GM12878 (cell line): Measurements from ENCODE around the gene SOAT2. TPM values are rescaled to one million over a fixed set of nuclear protein-coding genes. Genes with fewer than 3 reads are reported as not detected.

Experiments
- BACH1 ChIP-seq: fragments of 450-650 bp; IDR thresholded peaks from 2 replicates; pipeline ENCODE4 v1.6.1; 2017; ENCODE audit warnings: mild to moderate bottlenecking, borderline replicate concordance
- BCLAF1 ChIP-seq: fragments of 450-650 bp; IDR thresholded peaks from 2 replicates; pipeline ENCODE4 v1.6.1; 2017; ENCODE audit warnings: antibody characterized with exemption, mild to moderate bottlenecking, moderate library complexity
- BRCA1 ChIP-seq: IDR thresholded peaks from 2 replicates; pipeline ENCODE4 v1.6.1; 2011; ENCODE audit warnings: low read depth, low read length, improper control_type of control experiment
- CEBPB ChIP-seq, 2 experiments: fragments of 150-350 bp in 1 of 2; IDR thresholded peaks; 2 replicates each; pipeline ENCODE4 v1.6.1; 2012 to 2014; ENCODE audit warnings: low read depth in 2 of 2, low read length in 2 of 2, borderline replicate concordance in 1 of 2, inconsistent platforms in 1 of 2
- CREM ChIP-seq: IDR thresholded peaks from 2 replicates; pipeline ENCODE4 v1.6.1; 2014; ENCODE audit warnings: antibody characterized with exemption, low read depth
- KAT2A ChIP-seq: conservative IDR thresholded peaks from 2 replicates; pipeline ENCODE4 v1.6.1; 2011; ENCODE audit warnings: low read depth, low read length; ENCODE audit not compliant: control insufficient read depth
- MEF2B ChIP-seq: fragments of 450-650 bp; IDR thresholded peaks from 2 replicates; pipeline ENCODE4 v1.6.1; 2018; ENCODE audit warnings: mild to moderate bottlenecking, moderate library complexity; ENCODE audit not compliant: partially characterized antibody, poor library complexity, severe bottlenecking
- MTA3 ChIP-seq: IDR thresholded peaks from 2 replicates; pipeline ENCODE4 v1.6.1; 2012; ENCODE audit warnings: low read length, inconsistent platforms, borderline replicate concordance
- MYC ChIP-seq: IDR thresholded peaks from 2 replicates; pipeline ENCODE4 v1.6.1; 2011; ENCODE audit warnings: mild to moderate bottlenecking, low read length, moderate library complexity, inconsistent platforms; ENCODE audit not compliant: insufficient read depth, insufficient replicate concordance, insufficient read length, severe bottlenecking
- NRF1 ChIP-seq: conservative IDR thresholded peaks from 2 replicates; pipeline ENCODE4 v1.6.1; 2011; ENCODE audit warnings: mild to moderate bottlenecking, low read depth, low read length, improper control_type of control experiment
- RB1 ChIP-seq: fragments of 450-650 bp; formaldehyde crosslinking; IDR thresholded peaks from 2 replicates; pipeline ENCODE4 v1.6.1; 2017; ENCODE audit warnings: mild to moderate bottlenecking, borderline replicate concordance
- SIN3A ChIP-seq: IDR thresholded peaks from 2 replicates; pipeline ENCODE4 v1.6.1; 2012; ENCODE audit warnings: low read depth, low read length, improper control_type of control experiment
- SMARCA5 ChIP-seq: fragments of 450-650 bp; IDR thresholded peaks from 2 replicates; pipeline ENCODE4 v1.6.1; 2017; ENCODE audit warnings: mild to moderate bottlenecking
- SP1 ChIP-seq: IDR thresholded peaks from one replicate; pipeline ENCODE4 v1.6.1; 2011; ENCODE audit warnings: low read depth, low read length
- SREBF1 ChIP-seq: IDR thresholded peaks from 2 replicates; pipeline ENCODE4 v1.6.1; 2012; ENCODE audit warnings: mild to moderate bottlenecking, low read length
- YY1 ChIP-seq: IDR thresholded peaks from 2 replicates; pipeline ENCODE4 v1.6.1; 2011; ENCODE audit warnings: low read depth, mild to moderate bottlenecking, low read length
- ZBED1 ChIP-seq: IDR thresholded peaks from 2 replicates; pipeline ENCODE4 v1.6.1; 2016; ENCODE audit warnings: borderline replicate concordance
- ZBTB40 ChIP-seq: fragments of 450-650 bp; IDR thresholded peaks from 2 replicates; pipeline ENCODE4 v1.6.1; 2016; ENCODE audit warnings: mild to moderate bottlenecking, moderate library complexity, borderline replicate concordance
- ZNF24 ChIP-seq: fragments of 450-650 bp; IDR thresholded peaks from 2 replicates; pipeline ENCODE4 v1.6.1; 2017; ENCODE audit warnings: antibody characterized with exemption, mild to moderate bottlenecking
- ZNF687 ChIP-seq: fragments of 450-650 bp; IDR thresholded peaks from 2 replicates; pipeline ENCODE4 v1.6.1; 2017; ENCODE audit warnings: mild to moderate bottlenecking, moderate library complexity
- polyA plus RNA-seq, 11 experiments: library from polyadenylated mRNA; depleted of rRNA in 4 of 11; unstranded in 6 of 11; stranded (reverse) in 5 of 11; fragments of >200 nt; fragmentation: Nextera tagmentation in 4 of 11; fragmentation: Illumina TruSeq in 1 of 11; extraction: Ambion mirVana in 4 of 11; extraction: Trizol in 1 of 11; gene quantifications; 1 replicate in 1 of 11; 2 replicates in 10 of 11; pipeline versions ENCODE4 v1.2.1 to v1.2.3, GENCODE V29; 2011 to 2016; ENCODE audit warnings: inconsistent platforms in 2 of 11, missing spikeins in 2 of 11, low read depth in 1 of 11
- total RNA-seq, 4 experiments: library from RNA; depleted of rRNA in 3 of 4; stranded (reverse); fragments of >200 nt in 3 of 4; fragmentation: Illumina TruSeq in 1 of 4; extraction: Trizol in 1 of 4; gene quantifications; 2 replicates each; pipeline versions ENCODE4 v1.2.1 to v1.2.3, GENCODE V29; 2013 to 2021

Gene SOAT2
- total and polyA plus RNA-seq, 10 of the 15 experiments (the other 5 are each of a cell fraction or from before 2014, with no cell fraction given), result 0.08 to 1.7 (median 0.69) TPM

GRCh38 chr12:53054112-53054878 is 49.0 kb upstream of the SOAT2 start (continued):
- no peak for TF ChIP-seq YY1
- no peak for TF ChIP-seq SP1
- no peak for TF ChIP-seq ZBTB40
- no peak for TF ChIP-seq ZNF24
- no peak for TF ChIP-seq ZBED1
- peak; percentile 47; the same call in 1 of the 2 replicates for TF ChIP-seq CREM
- no peak for TF ChIP-seq MTA3
- no peak for TF ChIP-seq SMARCA5
- TF ChIP-seq KAT2A, result no peak
- TF ChIP-seq NRF1, result 0 out of 2 replicates have a peak, but pooled peaks have one; percentile 7
- TF ChIP-seq RB1, result no peak
- 0 out of 2 replicates have a peak, but pooled peaks have one; percentile 19 for TF ChIP-seq SIN3A
- no peak for TF ChIP-seq BRCA1
- TF ChIP-seq CEBPB (IDR thresholded peaks at IDR 0.05; ENCODE audit: borderline replicate concordance in 1 of 2, low read depth in 2 of 2, low read length in 2 of 2), result no peak
- TF ChIP-seq BACH1, result no peak
- no peak for TF ChIP-seq ZNF687
- TF ChIP-seq BCLAF1, result no peak
- no peak for TF ChIP-seq SREBF1
- no peak for TF ChIP-seq MYC
- no peak for TF ChIP-seq MEF2B
